DOHH2 (cell line): ENCODE measurements around the gene POFUT2.

Experiments
- CTCF ChIP-seq: fragments of 200-600 bp; sonication (generic); IDR thresholded peaks from one replicate; pipeline ENCODE4 v1.5.1; 2014; ENCODE audit warnings: antibody characterized with exemption, mild to moderate bottlenecking, low read depth, low read length; ENCODE audit not compliant: poor library complexity, severe bottlenecking
- EZH2phosphoT487 ChIP-seq: fragments of 200-600 bp; sonication (generic); IDR thresholded peaks from 2 replicates; pipeline ENCODE4 v1.6.1; 2017; ENCODE audit warnings: borderline replicate concordance, mild to moderate bottlenecking, antibody characterized with exemption, low read length, moderate library complexity, mixed read lengths

DNA sequence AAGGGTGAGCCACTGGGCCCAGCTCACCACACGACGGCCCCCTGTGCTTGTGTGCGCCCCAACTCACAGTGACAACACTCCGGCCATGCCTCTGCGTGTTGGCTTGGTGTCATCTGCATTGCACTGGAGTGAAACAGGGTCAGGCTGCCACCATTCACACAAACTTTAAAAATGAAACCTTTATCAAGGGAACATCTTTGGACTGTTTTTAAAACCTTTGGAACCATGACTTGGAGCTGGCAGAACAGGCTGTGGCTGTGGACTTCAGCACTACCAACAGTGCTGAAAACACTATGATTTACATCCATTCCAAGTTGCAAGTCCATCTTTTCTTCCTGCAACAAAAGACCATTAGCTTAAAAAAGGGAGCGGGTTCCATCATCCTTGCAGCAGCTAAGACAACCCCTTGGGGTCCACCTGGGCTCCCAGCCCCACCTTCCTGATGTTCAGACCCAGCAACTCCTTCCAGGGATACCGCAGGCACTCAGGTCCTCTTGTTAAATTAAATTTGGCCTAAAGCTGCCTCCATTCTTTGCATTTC, 25.6 kb downstream of the POFUT2 start:
- no peak for TF ChIP-seq CTCF
- no peak for TF ChIP-seq EZH2phosphoT487
